GM18870 (cell line): Measurements from ENCODE around the gene SEMA3F.

Experiments
- ATAC-seq: cut with Tn5 transposase; IDR thresholded peaks from one replicate; pipeline ENCODE4 v1.9.1; 2021; ENCODE audit warnings: moderate library complexity; ENCODE audit not compliant: unreplicated experiment

SEMA3F gene

DNA sequence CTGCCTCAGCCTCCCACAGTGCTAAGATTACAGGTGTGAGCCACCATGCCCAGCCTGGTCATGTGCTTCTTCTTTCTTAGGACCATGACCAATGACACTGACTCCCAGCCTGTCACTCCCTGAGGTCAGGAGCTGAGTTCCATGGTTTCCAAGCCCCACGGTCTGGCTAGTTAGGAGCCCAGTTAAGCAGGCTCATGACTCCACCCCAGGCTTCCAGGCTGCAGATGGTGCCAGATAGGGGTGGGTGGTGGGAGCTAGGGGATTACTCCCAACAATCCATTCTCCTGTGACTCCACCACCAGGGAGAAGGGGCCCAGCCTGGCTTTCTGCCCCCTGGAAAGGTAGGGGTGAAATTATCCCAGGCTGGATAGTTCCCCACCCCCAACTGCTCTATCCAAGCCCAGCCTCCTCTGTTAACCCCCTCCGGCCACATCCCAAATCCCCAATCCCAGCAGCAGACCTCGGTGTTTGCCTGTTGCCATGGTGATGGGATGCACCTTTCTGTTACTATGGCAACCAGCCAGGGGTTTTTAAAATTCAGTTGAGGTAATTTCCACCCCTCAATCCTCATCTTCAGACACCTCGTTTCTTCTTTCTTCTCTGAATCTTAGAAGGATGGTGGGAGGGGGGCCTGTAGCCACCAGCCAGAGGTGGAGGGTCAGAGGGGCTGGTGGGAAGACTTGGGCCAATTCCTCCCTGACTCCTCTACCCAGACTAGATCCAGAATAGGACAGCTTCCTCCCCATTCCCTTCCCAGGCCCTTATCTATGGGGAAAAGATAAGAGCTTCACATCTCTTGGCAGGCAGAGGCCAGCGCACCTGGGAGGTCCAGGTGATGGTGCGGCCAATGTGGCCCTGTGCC, 22.5 kb upstream of the SEMA3F start:
- ATAC-seq: no peak

DNA sequence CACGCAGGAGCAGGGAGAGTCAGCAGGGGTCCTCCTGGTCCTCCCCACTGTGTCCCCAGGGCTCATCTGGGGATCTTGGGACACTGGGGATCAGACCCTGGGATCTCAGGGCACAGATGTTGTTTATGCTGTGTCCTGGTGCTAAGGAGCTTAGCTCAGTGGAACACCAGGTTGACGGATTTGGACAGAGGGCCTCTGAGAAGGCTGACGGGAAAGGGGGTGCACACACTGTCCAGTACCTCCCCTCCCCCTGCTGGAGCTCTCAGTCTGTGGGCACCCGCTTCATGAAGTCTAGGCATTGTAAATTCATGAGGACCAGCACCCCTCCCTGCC, 21.9 kb upstream of the SEMA3F start:
- ATAC-seq: no peak

DNA sequence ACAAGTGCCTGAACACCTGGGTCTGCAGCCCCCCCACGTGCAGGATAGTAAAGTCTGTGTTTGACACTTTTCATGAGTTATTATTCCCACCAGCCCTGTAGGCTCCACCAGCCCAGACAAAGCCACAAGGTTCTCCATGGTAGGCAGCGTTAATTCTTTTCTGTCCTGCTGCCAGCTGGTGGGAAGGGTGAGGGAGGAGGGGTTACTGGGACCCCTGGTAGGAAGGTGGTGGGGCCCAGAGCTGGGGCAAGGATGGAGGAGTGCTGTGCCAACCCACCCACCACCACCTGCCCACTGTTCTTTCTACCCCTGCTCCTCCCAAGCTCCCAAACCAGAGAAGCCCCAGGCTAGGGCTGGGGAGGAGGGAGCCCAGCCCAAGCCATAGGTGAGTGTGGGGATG, 20.8 kb upstream of the SEMA3F start:
- no peak for ATAC-seq

DNA sequence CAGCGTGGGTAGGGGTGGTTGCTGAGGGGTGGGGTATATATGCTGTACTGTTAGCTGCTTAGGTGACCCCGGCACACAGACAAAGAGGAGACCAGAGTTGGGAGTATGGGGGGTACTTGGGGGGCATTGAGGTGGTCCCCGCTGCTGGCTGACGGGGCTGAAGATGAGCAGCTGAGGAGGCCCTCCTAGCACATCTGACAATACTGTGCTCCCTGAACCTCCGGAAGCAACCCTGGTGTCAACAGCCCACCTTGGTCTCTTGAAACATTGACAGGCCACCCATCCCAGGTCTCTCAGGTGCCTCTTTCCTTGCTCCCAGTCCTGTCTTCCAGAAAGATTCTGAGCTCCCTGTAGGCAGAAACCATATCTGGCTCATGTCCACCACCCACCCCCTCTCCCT, 19.2 kb upstream of the SEMA3F start:
- ATAC-seq: no peak

DNA sequence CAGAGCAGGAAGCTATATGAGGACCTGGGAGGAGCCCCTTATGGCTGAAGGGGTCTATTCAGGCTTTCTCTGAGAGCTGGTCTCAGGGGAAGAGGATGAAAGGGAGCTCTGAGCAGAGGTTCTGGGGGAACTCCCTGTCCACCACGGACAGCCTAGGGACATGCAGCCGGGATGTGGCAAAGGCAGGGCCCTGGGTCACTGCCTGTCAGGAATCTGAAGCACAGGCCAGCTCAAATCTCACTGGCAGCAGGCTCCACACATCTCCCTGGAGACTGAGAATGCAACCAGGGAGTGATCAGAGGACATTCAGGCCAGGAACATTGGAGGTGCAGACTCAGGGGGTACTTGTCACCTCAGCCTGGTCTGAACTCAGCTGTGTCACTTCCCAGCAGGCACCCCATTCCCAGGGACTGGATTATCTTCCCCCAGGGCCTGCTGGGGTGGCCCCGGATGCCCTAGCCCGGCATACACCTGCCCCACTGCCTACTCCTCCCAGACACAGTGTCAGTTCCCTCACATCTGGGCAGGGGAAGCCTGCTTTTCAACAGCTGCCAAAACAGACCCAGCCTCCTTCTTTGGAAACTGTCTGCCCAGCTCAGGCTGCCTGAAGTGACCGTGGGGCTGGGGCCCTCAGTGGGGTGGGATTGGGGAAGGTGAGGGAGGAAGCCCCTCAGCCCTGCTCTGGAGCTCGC, 18.3 kb upstream of the SEMA3F start:
- ATAC-seq: no peak

DNA sequence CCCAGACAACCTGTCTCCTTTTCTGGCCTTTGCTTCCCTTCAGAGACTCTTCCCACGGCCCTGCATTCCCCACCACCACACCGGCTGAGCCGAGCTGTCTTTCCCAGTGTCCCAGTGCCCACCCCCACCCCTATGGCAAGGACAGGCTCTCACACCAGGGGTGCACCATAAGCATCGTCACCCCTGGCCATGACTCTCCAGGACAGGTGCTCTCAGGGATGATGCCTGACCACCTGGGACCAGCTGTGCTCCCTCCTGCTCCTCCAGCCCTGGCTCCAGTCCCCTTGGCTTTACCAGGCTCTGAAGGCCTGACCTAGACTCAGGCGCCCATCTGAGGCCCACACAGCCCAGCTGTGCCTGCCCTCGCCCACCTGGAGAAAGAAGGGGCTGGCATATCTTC, 17.6 kb upstream of the SEMA3F start:
- ATAC-seq: no peak

DNA sequence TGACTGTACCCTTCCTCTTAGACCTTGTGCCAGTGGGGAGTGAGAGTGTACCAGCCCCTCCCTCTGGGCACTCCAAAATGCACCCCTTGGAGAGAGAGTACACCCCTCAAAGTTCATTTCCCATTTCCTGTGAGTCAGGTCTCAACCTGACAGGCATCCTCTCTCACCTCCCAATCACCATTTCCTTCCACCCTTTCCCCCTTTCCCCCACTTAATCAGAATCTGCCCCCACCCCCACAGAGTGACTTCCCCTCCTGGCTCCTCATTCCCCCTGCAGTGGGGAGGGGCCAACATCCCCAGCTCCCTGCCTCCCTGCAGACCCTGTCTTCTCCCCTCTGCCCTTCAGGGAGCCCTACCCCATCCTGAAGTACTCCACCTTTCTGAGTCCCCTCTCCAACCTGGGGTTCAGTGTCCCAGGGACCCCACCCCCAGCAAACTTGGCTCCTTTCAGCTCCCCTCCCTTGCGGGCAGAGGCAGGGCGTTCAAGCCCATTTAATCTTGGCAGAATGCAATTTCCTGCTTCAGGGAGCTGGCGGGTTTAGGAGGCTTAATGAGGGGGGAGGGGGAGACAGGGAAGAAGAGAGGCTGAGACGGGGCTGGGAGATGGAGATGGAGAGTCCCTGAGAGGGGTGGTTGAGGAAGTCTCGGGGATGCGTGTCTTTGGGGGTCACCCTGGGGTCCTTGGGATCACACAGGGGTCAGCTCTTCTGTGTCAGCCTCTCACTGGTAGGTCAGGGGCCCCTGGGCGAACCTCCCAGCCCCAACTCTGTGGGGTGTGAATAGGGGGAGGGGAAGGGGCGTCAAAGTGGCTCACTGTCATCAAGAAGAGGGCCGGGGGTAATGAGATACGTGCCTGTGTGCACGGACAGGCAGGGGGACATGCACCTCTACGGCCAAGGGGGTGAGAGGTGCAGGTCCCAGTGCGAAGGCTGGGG, 16.6 kb upstream of the SEMA3F start:
- ATAC-seq: no peak

DNA sequence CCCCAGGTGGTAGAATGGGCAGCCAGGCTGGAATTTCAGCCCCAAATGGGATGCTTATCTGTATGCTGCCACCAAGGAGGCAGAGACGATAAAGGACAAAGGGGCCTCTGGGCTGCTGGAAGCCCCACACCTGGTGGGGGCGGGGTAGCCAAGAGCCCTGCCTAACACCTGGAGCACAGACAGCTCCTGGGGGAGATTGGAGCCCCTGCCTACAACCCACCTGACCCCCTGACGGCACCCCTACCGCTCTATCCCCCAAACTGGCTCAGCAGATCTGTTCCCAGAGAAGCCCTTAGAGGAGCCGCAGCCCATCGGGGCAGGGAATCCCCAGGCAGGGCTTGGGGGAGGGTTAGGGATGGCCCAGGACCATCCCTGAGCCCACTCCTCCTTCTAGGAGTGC, 15.8 kb upstream of the SEMA3F start:
- no peak for ATAC-seq

DNA sequence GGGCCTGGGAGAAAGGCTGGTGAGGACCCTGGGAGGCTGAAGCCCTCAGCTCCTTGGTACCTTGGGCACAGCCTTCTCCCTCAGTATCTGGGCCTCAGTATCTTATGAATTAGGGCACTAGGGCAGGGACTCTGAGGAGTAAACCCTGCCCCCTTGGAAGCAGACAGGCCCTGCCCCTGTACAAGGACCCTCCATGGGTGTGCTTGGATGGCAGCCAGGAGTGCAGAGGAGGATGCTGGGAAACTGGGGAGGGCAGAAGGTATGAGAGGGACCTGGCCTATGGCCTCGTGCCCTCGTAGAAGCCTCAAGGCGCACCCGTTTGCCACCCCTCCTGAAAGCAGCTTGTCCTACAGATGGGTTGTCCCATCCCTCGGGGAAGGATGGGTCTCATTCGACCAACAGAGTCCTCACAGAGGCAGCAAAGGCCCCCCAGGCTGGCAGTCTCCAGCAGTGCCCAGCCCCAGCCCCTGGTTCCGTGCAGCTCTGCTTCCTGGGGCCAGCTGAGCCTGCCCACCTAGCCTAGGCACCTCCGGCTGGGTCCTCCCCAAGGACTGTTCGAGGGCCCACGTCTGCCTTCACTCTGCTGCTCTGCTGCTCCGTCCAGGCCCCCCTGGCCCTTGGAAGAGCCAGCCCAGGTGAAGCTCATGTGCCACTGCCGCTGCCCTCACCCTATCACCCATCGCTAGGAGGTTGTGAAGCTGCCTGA, 15.3 kb upstream of the SEMA3F start:
- ATAC-seq: no peak

DNA sequence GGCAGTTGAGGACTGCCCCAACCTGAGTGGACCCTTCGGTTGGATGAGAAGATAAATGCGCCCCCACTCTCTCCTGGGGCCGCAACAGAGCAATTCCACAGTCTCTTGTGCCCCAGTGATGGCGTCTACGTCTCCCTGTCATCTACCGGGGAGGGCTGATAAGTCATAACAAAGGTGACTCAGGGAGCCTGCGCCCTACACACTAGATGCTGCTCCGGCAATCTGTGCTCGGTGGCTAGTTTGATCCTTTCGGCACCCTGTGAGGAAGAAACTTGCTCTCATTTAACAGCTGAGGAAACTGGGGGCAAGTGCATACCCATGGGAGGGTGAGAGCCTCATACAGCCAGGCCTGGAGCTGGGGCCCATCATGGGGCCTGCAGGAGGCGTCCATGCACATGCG, 14.1 kb upstream of the SEMA3F start:
- ATAC-seq: no peak

DNA sequence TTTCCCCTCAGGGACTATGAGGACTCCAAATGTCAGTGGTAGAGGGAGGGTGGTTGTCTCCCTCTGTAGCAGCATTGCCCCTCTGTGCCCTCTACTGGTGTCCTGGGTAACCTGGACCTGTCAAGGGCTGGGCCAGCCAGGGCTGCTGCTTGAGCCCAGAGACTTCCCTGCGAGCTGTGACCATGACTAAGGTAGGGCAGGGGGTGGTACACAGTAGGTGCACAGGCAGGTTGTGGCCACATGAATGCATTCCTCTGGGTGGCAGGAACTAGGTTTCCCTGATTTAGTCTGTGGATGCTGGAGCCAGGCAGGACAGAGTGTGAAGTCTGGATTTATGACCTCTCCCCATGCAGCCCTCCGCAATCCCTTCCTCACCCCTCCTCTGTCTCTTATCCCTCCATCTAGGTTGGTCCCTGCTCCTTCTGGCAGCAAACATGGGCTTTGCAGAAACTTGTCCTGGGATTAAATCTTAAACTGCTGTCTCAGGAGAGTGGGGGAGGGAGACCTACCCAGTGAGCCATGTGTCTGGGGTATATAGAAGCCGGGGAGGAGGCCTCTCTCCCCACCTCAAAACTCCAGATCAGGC, 8.7 kb upstream of the SEMA3F start:
- no peak for ATAC-seq

DNA sequence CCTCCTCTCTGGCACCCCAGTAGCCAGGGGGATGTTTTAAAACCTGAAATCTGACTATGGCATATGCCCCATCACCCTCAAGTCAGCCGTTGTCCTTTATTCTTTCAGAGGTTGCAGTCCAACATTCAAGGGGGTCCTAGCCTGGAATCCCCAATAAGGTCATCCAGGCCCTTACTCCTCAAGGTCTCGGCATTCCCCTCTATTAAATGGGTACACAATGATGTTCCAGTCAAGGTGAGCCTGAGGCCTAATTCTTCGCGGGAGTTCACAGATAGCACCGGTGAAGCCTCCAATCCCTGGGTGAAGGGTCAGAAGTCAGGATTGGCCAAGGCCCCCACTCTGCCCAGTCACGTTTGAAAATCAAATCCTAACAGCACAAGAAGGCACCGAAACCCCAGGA, 8.1 kb upstream of the SEMA3F start:
- ATAC-seq: no peak

DNA sequence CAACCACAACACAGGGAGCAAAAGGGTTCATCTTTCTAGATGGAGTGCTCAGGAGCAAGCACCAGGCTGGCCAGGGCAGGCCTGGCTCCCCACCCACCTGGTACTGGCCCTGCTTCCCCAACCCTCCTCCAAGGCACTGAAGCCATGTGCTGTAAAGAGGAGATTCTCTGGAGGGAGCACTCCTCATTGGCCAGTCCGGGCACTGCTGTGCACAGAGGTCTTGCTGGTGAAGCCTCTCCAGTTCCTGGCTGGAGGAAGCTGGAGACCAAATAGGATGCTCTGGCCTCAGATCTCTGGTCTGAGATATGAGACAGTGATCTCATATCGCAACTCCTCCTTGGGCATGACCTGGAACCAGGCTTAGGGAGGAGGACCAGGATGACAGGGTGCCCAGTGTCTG, 7.7 kb upstream of the SEMA3F start:
- ATAC-seq: no peak

DNA sequence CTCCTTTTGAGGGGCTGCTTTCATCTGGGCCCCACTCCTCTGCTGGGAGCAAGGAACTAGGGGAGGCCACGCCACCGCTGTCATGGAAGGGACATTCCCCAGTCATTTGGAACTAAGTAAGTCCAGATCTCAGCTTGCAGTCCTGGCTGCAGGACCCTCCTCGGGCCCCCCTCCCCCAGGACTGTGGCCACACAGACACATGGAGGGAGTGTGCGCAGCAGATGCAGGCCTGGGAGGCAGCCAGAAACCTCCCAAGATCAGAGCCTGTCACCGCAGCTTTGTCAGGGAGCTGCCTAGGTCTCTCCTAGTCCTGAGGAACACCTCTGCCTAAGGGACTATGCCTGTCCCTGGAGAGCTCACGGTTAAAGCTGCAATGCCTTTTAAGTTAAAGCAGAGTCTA, 7.3 kb upstream of the SEMA3F start:
- ATAC-seq: no peak

DNA sequence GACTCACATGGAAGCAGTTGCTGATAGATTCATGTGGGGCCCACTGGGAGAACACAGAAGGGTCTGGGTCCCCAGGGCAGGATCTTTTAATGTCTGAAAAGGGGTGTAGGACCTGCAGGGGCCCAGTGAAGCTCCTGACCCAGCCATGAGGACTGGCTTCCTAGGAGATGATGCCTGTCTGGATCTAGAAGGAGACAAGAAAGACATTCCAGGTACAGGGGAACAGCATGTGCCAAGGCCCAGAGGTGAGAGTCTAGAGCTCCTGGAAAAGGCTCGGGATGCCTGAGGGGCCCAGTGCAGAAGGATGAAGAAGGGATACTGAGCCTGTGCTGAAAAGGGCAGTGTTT, 4.7 kb upstream of the SEMA3F start:
- ATAC-seq: no peak

DNA sequence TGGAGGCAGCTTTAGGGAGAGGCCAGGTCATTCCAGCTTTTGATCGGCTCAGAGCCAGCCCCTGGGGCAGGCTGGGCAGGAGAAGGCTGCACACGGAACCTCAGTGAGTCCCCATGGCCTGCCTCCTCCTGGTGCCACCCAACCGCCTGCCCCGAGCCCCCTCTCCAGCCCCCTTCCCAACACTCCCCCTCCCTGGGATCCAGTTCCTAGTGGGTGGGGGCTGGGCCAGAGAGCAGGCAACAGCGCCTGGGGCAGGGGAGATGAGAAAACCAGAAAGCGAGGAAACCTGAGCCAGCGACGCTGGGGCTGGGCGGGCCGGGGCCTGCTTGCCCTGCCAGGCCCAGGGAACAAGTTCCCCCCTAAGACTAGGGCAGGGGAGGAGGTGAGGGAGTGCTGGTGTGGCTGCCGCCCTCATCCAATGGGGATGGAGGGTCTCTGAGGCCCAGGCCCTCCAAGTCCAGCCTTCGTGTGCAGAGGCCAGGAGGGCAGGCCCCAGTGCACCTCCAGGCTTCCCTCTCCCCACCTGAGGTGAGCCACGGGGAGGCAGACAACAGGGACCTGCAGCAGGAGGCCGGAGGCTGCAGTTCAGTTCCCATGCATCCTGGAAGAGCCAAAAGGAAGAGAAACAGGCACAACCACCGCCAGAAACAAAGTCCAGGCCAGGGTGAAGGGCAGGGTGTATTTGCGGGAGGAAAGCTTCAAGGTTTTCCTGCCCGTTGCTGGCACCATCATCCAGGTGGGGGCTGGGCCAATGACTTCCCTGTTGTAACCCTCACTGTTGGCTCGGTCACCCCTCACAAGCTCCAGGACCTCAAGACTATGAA, 4.0 kb upstream of the SEMA3F start:
- no peak for ATAC-seq

DNA sequence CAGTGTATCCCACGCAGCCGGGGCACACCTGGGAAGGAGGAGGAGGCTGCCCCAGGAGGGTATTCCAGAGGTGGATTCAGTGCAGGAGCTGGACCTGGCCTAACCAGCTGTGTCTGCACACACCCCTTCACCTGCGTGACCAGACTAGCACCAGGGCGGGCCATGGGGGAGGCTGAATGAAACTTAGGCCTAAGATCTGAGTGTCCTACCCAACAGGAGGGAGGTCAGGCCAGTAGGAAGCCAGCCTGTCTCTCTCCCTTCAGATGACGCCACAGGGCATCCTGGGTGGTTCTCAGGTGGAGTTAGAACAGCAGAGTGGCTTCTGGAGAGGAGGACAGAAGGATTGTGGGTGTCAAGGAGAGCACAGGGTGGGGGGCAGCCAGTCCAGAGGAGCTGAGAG, 3.4 kb upstream of the SEMA3F start:
- no peak for ATAC-seq

DNA sequence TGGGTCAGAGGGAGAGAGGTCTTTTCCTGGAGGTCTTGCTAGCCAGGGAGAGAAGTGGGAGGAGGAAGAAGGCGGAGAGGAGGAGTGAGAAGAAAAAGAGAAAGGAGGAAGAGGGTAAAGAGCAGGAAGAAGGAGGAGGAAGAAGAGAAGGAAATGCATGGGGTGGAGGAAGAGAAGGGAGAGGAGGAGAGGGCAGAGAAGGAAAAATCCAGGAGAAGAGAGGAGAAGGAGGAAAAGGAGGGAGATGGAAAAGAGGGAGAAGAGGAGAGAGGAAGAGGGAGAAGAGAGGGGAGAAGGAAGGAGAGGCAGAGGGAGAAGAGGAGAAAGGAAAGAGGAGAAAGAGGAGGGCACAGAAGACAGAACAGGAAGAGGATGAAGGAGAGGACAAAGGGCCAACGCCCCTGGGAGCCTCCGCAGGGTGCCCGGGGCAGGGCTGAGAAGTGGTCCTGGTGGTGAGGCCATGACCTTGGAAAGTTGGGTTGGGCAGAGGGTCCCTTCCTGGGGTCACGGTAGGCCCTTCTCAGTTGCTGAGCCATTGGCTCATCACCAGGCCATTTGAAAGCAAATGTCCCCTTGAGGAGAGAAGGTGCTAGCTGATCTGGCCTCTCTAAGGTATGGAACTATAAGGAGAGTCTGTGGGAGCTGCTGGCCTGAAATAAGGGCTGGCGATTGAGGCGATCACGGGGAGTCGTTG, 1.2 kb upstream of the SEMA3F start:
- ATAC-seq: no peak

DNA sequence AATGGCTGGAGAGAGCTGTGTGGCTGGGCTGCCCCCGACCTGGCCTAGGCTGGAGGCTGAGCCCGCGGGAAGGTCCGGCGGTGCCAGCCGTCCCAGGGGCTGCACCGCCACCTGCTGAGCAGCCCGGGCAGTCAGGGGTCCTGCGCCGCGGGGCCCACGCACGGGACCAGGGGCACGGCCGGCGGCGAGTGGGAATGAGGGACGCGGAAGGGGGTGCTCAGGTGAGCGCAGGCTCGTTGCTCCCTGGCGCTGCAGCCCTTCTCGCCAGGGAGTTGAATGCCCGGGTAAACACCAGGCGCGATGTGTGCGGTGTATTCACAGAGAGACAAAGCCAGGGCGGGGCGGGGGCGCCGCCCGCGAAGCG, 666 bp upstream of the SEMA3F start:
- no peak for ATAC-seq
